Iris pigment epithelial cell (primary cell): ENCODE data around the gene GARNL3.

Experiments
- DNase-seq: peaks from one replicate; pipeline ENCODE4 v3.0.0-alpha.2; 2011; ENCODE audit warnings: low read depth

GARNL3 gene

GRCh38 chr9:127309715-127310114, 45.1 kb downstream of the GARNL3 start:
- no peak for DNase-seq

GRCh38 chr9:127311239-127311741, 46.7 kb downstream of the GARNL3 start:
- peak; percentile 63 for DNase-seq

GRCh38 chr9:127313042-127313560, 48.5 kb downstream of the GARNL3 start:
- no peak for DNase-seq

GRCh38 chr9:127314911-127315310, 50.3 kb downstream of the GARNL3 start:
- DNase-seq, result no peak

GRCh38 chr9:127316586-127317323, 52.2 kb downstream of the GARNL3 start:
- DNase-seq, result no peak

GRCh38 chr9:127318651-127319167, 54.1 kb downstream of the GARNL3 start:
- peak; percentile 40 for DNase-seq

- DNase-seq, result no peak
These were observed 55.0 kb downstream of the GARNL3 start for GRCh38 chr9:127319366-127320114.

- DNase-seq, result no peak
These were observed 55.5 kb downstream of the GARNL3 start for GRCh38 chr9:127320115-127320378.

GRCh38 chr9:127323393-127323792, 58.8 kb downstream of the GARNL3 start:
- DNase-seq, result no peak

- no peak for DNase-seq
These were observed 65.9 kb downstream of the GARNL3 start for GRCh38 chr9:127330501-127330900.

- no peak for DNase-seq
These were observed 68.9 kb downstream of the GARNL3 start for GRCh38 chr9:127333221-127334064.

- no peak for DNase-seq
These were observed 70.2 kb downstream of the GARNL3 start for GRCh38 chr9:127334725-127335124.

GRCh38 chr9:127336086-127336485, 71.5 kb downstream of the GARNL3 start:
- DNase-seq, result peak; percentile 46

- peak; percentile 95 for DNase-seq
These were observed 72.2 kb downstream of the GARNL3 start for GRCh38 chr9:127336506-127337352.

GRCh38 chr9:127340721-127341120, 76.1 kb downstream of the GARNL3 start:
- DNase-seq, result no peak

GRCh38 chr9:127341152-127341551, 76.6 kb downstream of the GARNL3 start:
- DNase-seq, result no peak

GRCh38 chr9:127344368-127345000, 79.9 kb downstream of the GARNL3 start:
- peak; percentile 11 for DNase-seq

GRCh38 chr9:127345566-127345965, 81.0 kb downstream of the GARNL3 start:
- DNase-seq, result no peak

- DNase-seq, result no peak
These were observed 82.0 kb downstream of the GARNL3 start for GRCh38 chr9:127346584-127346983.
